HEK293 (cell line): ENCODE data around the gene ITGB1BP1.

Experiments
- CTCF ChIA-PET: fragments of 350-600 bp; formaldehyde crosslinking; extraction: SDS; loops from one replicate; lab custom pipeline; 2021; ENCODE audit warnings: antibody characterized with exemption; lab: Yijun Ruan, JAX
- POLR2A ChIA-PET: fragments of 300-600 bp; formaldehyde crosslinking; extraction: SDS; loops from one replicate; lab custom pipeline; 2020; ENCODE audit warnings: antibody characterized with exemption, inconsistent platforms; lab: Yijun Ruan, JAX
- H3K27ac ChIP-seq: fragments of 200-500 bp; sonication (Bioruptor generic); 2 replicates; pipeline ENCODE4 v1.5.1; 2014; ENCODE audit warnings: low read depth, low read length, control low read depth, inconsistent platforms; ENCODE audit errors: extremely low read depth
- H3K36me3 ChIP-seq, 2 experiments: fragments of 200-500 bp in 1 of 2; sonication (Bioruptor generic) in 1 of 2; 1 replicate in 1 of 2; 2 replicates in 1 of 2; pipeline ENCODE4 v1.5.1; 2014 to 2017; ENCODE audit warnings: inconsistent platforms in 2 of 2, low read length in 2 of 2; ENCODE audit not compliant: control insufficient read depth in 2 of 2, insufficient read depth in 1 of 2
- H3K4me1 ChIP-seq: fragments of 200-500 bp; sonication (Bioruptor generic); 2 replicates; pipeline ENCODE4 v1.5.1; 2014; ENCODE audit warnings: mild to moderate bottlenecking, low read length, inconsistent platforms; ENCODE audit not compliant: control insufficient read depth, insufficient read depth
- H3K4me3 ChIP-seq: 2 replicates; pipeline ENCODE4 v1.5.1; 2011; ENCODE audit warnings: low read depth, mild to moderate bottlenecking, control low read depth, low read length, moderate library complexity
- H3K9me3 ChIP-seq: fragments of 200-500 bp; sonication (Bioruptor generic); 2 replicates; pipeline ENCODE4 v1.5.1; 2014; ENCODE audit warnings: low read depth, low read length, inconsistent platforms; ENCODE audit not compliant: control insufficient read depth, insufficient read depth
- GLI2 ChIP-seq: fragments of 450-650 bp; formaldehyde crosslinking; IDR thresholded peaks from 2 replicates; pipeline ENCODE4; 2017; ENCODE audit warnings: missing biosample characterization, missing genetic modification characterization, low read depth, borderline replicate concordance
- GLIS1 ChIP-seq: fragments of 450-650 bp; formaldehyde crosslinking; IDR thresholded peaks from 2 replicates; pipeline ENCODE4 v1.5.1; 2016; ENCODE audit warnings: missing biosample characterization, missing genetic modification characterization
- KLF10 ChIP-seq: fragments of 450-650 bp; IDR thresholded peaks from 2 replicates; pipeline ENCODE4 v1.5.1; 2018; ENCODE audit warnings: missing biosample characterization, mild to moderate bottlenecking, missing genetic modification characterization
- KLF16 ChIP-seq: fragments of 450-650 bp; formaldehyde crosslinking; IDR thresholded peaks from 2 replicates; pipeline ENCODE4 v1.5.1; 2017; ENCODE audit warnings: missing biosample characterization, missing genetic modification characterization
- OSR2 ChIP-seq: fragments of 450-650 bp; formaldehyde crosslinking; IDR thresholded peaks from 2 replicates; pipeline ENCODE4 v1.5.1; 2016; ENCODE audit warnings: missing biosample characterization, missing genetic modification characterization
- TCF7L2 ChIP-seq: IDR thresholded peaks from 2 replicates; pipeline ENCODE4 v1.6.1; 2011; ENCODE audit warnings: low read depth, mild to moderate bottlenecking, inconsistent platforms, low read length, moderate library complexity, borderline replicate concordance
- ZFP3 ChIP-seq: fragments of 450-650 bp; formaldehyde crosslinking; IDR thresholded peaks from 2 replicates; pipeline ENCODE4 v1.5.1; 2016; ENCODE audit warnings: low read depth, missing biosample characterization, missing genetic modification characterization
- ZNF174 ChIP-seq: fragments of 450-650 bp; formaldehyde crosslinking; IDR thresholded peaks from 2 replicates; pipeline ENCODE4 v1.5.0; 2017; ENCODE audit warnings: missing biosample characterization, mild to moderate bottlenecking, missing genetic modification characterization
- ZNF19 ChIP-seq: fragments of 450-650 bp; formaldehyde crosslinking; IDR thresholded peaks from 2 replicates; pipeline ENCODE4; 2016; ENCODE audit warnings: missing biosample characterization, missing genetic modification characterization, low read depth
- ZNF211 ChIP-seq: fragments of 450-650 bp; formaldehyde crosslinking; IDR thresholded peaks from 2 replicates; pipeline ENCODE4 v1.5.1; 2016; ENCODE audit warnings: low read depth, missing biosample characterization, missing genetic modification characterization
- ZNF292 ChIP-seq: fragments of 450-650 bp; formaldehyde crosslinking; IDR thresholded peaks from 2 replicates; pipeline ENCODE4 v1.5.1; 2016; ENCODE audit warnings: low read depth, missing biosample characterization, missing genetic modification characterization, borderline replicate concordance
- ZNF302 ChIP-seq: fragments of 450-650 bp; formaldehyde crosslinking; IDR thresholded peaks from 2 replicates; pipeline ENCODE4 v1.5.1; 2016; ENCODE audit warnings: missing biosample characterization, missing genetic modification characterization, low read depth
- ZNF37A ChIP-seq: fragments of 450-650 bp; IDR thresholded peaks from 2 replicates; pipeline ENCODE4 v1.5.1; 2018; ENCODE audit warnings: missing biosample characterization, missing genetic modification characterization
- ZNF394 ChIP-seq: fragments of 450-650 bp; formaldehyde crosslinking; IDR thresholded peaks from 2 replicates; pipeline ENCODE4 v1.5.1; 2016; ENCODE audit warnings: missing biosample characterization, missing genetic modification characterization, mild to moderate bottlenecking, moderate library complexity, borderline replicate concordance
- ZNF544 ChIP-seq: fragments of 450-650 bp; formaldehyde crosslinking; IDR thresholded peaks from 2 replicates; pipeline ENCODE4 v1.5.0; 2017; ENCODE audit warnings: missing biosample characterization, missing genetic modification characterization
- ZNF560 ChIP-seq: fragments of 450-650 bp; formaldehyde crosslinking; IDR thresholded peaks from 2 replicates; pipeline ENCODE4 v1.5.1; 2017; ENCODE audit warnings: missing biosample characterization, missing genetic modification characterization, borderline replicate concordance
- ZNF626 ChIP-seq: fragments of 450-650 bp; sonication (Bioruptor Pico); formaldehyde crosslinking; IDR thresholded peaks from 2 replicates; pipeline ENCODE4 v1.5.1; 2018; ENCODE audit warnings: missing biosample characterization, missing genetic modification characterization, inconsistent platforms
- ZNF670 ChIP-seq: fragments of 450-650 bp; formaldehyde crosslinking; IDR thresholded peaks from 2 replicates; pipeline ENCODE4 v1.5.1; 2016; ENCODE audit warnings: missing biosample characterization, missing genetic modification characterization, low read depth
- ZNF785 ChIP-seq: fragments of 450-650 bp; formaldehyde crosslinking; IDR thresholded peaks from 2 replicates; pipeline ENCODE4 v1.5.1; 2016; ENCODE audit warnings: missing biosample characterization, missing genetic modification characterization
- TF ChIP-seq, protein P1 (sequence below): fragments of 450-650 bp; formaldehyde crosslinking; IDR thresholded peaks from 2 replicates; pipeline ENCODE4 v1.5.1; 2017; ENCODE audit warnings: missing biosample characterization, missing genetic modification characterization
- TF ChIP-seq, protein P2 (sequence below): fragments of 450-650 bp; formaldehyde crosslinking; IDR thresholded peaks from 2 replicates; pipeline ENCODE4 v1.5.1; 2016; ENCODE audit warnings: missing biosample characterization, missing genetic modification characterization
- TF ChIP-seq, protein P3 (sequence below): fragments of 450-650 bp; formaldehyde crosslinking; IDR thresholded peaks from 2 replicates; pipeline ENCODE4 v1.5.1; 2017; ENCODE audit warnings: missing biosample characterization, missing genetic modification characterization
- TF ChIP-seq, protein P4 (sequence below): fragments of 450-650 bp; formaldehyde crosslinking; IDR thresholded peaks from 2 replicates; pipeline ENCODE4 v1.5.1; 2016; ENCODE audit warnings: missing biosample characterization, missing genetic modification characterization, low read depth
- TF ChIP-seq, protein P5 (sequence below): fragments of 450-650 bp; formaldehyde crosslinking; IDR thresholded peaks from 2 replicates; pipeline ENCODE4 v1.5.1; 2016; ENCODE audit warnings: missing biosample characterization, missing genetic modification characterization
- TF ChIP-seq, protein P6 (sequence below): fragments of 450-650 bp; formaldehyde crosslinking; IDR thresholded peaks from 2 replicates; pipeline ENCODE4 v1.5.1; 2016; ENCODE audit warnings: missing biosample characterization, missing genetic modification characterization

ITGB1BP1 gene

DNA sequence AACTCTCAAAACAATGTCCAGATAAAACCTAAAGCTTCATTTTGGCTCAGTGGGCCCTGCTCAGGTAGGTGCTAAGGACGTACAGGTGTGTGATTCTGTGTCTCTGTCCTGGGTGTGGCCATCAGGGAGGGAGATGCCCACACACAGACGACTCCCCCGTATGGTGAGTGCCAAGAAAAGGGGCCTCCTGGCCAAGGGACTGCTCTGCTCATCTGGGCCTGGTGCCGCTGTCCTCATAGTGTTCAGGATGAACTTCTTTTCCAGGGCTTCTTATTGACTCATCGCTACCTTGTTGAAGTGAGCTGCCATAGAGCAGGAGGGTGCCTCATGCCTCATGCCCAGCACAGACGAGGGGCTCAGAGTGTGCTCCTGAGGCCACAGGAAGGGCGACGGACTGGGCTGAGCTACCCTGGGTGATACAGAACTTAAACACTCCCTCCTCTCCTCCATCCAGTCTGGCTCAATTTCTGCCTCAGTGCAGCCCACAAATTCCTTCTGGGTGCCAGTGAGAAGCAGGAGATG is 57.8 kb downstream of the ITGB1BP1 start:
- peaks cover 23 to 49% of the 10 kb centered on the region in 2 experiments; a peak in 2 of 3 replicates for H3K36me3 ChIP-seq
- POLR2A ChIA-PET = interaction anchor here (1.7 kb wide), 1 partner anchor 10 kb away, joined by 4 read pairs; no protein-coding TSS in a partner anchor
- CTCF ChIA-PET = interaction anchor here (0.6 to 0.7 kb wide), 2 partner anchors 224 to 749 kb away, joined by 3 read pairs; no protein-coding TSS in a partner anchor

DNA sequence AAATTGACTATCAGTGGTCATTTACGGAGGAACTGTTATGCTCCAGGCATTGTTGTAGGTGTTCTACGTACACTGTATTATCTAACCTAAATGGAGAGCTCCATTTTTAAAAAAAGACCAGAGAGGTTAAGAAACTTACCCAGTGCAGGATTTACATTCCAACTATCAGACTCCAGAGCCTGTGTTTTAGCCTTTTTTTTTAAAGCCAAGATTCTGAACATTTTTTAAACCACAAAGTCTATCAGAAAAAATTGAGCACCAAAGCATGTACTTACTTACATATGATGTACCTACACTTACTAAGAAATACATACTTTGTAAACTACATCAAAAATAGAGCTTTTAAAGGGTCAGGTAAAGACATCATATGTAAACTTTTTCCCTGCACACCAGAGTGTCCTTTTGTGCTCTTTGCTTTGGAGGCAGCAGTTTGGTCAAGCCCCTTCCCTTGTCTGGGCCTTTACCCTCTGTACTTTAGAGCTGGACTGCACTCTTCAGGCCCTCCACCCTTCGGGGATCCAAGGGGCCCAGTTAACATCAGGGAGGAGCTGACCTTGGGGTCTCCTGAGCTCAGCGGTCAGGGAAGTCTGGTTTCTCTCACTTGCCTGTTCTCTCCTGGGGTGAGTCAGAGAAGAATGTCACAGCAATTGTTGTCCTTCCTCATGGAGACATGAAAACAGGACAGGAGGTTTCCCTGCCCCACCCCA is 58.4 kb downstream of the ITGB1BP1 start:
- H3K27ac ChIP-seq = no peak overlapping the region
- CTCF ChIA-PET = interaction anchor here (0.5 to 0.8 kb wide), 4 partner anchors 18 to 750 kb away, joined by 3 read pairs; no protein-coding TSS in a partner anchor
- TF ChIP-seq ZNF292 (tag by site-specific recombination) (no peak), KLF16 (tag by site-specific recombination) (no peak), ZNF785 (tag by site-specific recombination) (no peak), ZNF19 (tag by site-specific recombination) (no peak), GLI2 (no peak), ZFP3 (tag by site-specific recombination) (no peak), ZNF174 (tag by site-specific recombination) (no peak), ZNF394 (no peak), ZNF544 (no peak), ZNF670 (no peak), KLF10 (no peak), TCF7L2 (no peak), ZNF211 (tag by site-specific recombination) (no peak), ZNF560 (tag by site-specific recombination) (no peak)
- TF ChIP-seq, protein P1, sequence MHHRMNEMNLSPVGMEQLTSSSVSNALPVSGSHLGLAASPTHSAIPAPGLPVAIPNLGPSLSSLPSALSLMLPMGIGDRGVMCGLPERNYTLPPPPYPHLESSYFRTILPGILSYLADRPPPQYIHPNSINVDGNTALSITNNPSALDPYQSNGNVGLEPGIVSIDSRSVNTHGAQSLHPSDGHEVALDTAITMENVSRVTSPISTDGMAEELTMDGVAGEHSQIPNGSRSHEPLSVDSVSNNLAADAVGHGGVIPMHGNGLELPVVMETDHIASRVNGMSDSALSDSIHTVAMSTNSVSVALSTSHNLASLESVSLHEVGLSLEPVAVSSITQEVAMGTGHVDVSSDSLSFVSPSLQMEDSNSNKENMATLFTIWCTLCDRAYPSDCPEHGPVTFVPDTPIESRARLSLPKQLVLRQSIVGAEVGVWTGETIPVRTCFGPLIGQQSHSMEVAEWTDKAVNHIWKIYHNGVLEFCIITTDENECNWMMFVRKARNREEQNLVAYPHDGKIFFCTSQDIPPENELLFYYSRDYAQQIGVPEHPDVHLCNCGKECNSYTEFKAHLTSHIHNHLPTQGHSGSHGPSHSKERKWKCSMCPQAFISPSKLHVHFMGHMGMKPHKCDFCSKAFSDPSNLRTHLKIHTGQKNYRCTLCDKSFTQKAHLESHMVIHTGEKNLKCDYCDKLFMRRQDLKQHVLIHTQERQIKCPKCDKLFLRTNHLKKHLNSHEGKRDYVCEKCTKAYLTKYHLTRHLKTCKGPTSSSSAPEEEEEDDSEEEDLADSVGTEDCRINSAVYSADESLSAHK = no peak
- TF ChIP-seq, protein P2, sequence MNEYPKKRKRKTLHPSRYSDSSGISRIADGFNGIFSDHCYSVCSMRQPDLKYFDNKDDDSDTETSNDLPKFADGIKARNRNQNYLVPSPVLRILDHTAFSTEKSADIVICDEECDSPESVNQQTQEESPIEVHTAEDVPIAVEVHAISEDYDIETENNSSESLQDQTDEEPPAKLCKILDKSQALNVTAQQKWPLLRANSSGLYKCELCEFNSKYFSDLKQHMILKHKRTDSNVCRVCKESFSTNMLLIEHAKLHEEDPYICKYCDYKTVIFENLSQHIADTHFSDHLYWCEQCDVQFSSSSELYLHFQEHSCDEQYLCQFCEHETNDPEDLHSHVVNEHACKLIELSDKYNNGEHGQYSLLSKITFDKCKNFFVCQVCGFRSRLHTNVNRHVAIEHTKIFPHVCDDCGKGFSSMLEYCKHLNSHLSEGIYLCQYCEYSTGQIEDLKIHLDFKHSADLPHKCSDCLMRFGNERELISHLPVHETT = no peak
- TF ChIP-seq, protein P3, sequence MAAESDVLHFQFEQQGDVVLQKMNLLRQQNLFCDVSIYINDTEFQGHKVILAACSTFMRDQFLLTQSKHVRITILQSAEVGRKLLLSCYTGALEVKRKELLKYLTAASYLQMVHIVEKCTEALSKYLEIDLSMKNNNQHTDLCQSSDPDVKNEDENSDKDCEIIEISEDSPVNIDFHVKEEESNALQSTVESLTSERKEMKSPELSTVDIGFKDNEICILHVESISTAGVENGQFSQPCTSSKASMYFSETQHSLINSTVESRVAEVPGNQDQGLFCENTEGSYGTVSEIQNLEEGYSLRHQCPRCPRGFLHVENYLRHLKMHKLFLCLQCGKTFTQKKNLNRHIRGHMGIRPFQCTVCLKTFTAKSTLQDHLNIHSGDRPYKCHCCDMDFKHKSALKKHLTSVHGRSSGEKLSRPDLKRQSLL (tag by site-specific recombination) = no peak
- TF ChIP-seq, protein P4, sequence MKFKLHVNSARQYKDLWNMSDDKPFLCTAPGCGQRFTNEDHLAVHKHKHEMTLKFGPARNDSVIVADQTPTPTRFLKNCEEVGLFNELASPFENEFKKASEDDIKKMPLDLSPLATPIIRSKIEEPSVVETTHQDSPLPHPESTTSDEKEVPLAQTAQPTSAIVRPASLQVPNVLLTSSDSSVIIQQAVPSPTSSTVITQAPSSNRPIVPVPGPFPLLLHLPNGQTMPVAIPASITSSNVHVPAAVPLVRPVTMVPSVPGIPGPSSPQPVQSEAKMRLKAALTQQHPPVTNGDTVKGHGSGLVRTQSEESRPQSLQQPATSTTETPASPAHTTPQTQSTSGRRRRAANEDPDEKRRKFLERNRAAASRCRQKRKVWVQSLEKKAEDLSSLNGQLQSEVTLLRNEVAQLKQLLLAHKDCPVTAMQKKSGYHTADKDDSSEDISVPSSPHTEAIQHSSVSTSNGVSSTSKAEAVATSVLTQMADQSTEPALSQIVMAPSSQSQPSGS (tag by site-specific recombination) = no peak

More for the DNA sequence above, 57.8 kb downstream of the ITGB1BP1 start:
- H3K9me3 ChIP-seq = no peaks in the 10 kb centered on the region
- peaks cover 3% of the 10 kb centered on the region; the same call in 1 of the 2 replicates for H3K4me1 ChIP-seq
- H3K4me3 ChIP-seq = no peak overlapping the region
- H3K27ac ChIP-seq = no peak overlapping the region
- TF ChIP-seq OSR2 (tag by site-specific recombination) (no peak), ZNF302 (no peak), ZNF626 (tag by site-specific recombination) (no peak), GLIS1 (no peak), ZNF37A (tag by site-specific recombination) (no peak)
- TF ChIP-seq, protein P5, sequence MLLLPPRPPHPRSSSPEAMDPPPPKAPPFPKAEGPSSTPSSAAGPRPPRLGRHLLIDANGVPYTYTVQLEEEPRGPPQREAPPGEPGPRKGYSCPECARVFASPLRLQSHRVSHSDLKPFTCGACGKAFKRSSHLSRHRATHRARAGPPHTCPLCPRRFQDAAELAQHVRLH = no peak
- TF ChIP-seq, protein P6, sequence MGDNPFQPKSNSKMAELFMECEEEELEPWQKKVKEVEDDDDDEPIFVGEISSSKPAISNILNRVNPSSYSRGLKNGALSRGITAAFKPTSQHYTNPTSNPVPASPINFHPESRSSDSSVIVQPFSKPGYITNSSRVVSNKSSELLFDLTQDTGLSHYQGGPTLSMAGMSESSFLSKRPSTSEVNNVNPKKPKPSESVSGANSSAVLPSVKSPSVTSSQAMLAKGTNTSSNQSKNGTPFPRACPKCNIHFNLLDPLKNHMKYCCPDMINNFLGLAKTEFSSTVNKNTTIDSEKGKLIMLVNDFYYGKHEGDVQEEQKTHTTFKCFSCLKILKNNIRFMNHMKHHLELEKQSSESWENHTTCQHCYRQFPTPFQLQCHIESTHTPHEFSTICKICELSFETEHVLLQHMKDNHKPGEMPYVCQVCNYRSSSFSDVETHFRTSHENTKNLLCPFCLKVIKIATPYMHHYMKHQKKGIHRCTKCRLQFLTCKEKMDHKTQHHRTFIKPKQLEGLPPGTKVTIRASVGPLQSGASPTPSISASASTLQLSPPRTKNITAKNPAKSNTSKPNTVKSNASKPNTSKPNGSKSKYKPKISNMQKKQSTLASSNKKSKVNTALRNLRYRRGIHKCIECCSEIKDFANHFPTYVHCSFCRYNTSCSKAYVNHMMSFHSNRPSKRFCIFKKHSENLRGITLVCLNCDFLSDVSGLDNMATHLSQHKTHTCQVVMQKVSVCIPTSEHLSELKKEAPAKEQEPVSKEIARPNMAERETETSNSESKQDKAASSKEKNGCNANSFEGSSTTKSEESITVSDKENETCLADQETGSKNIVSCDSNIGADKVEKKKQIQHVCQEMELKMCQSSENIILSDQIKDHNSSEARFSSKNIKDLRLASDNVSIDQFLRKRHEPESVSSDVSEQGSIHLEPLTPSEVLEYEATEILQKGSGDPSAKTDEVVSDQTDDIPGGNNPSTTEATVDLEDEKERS = no peak

More for the DNA sequence above, 58.4 kb downstream of the ITGB1BP1 start:
- POLR2A ChIA-PET = interaction anchor here (1.7 kb wide), 1 partner anchor 9 kb away, joined by 4 read pairs; no protein-coding TSS in a partner anchor
- Histone ChIP-seq H3K36me3 (peaks cover 23 to 54% of the 10 kb centered on the region in 2 experiments; a peak in 2 of 3 replicates), H3K4me1 (peaks cover under 1% of the 10 kb centered on the region; the same call in 1 of the 2 replicates), H3K4me3 (no peak overlapping the region), H3K9me3 (no peaks in the 10 kb centered on the region)
